Fibroblast of lung (primary cell): ENCODE results near the gene RNF180. TPM values are rescaled to one million over a fixed set of nuclear protein-coding genes. Genes with fewer than 3 reads are reported as not detected.
"Not testable (repeated sequence)": the region's sequence is repeated elsewhere in the genome, so short reads cannot be mapped to it uniquely, and the experiment has no call there.

Experiments used
- DNase-seq, 2 donors: peaks; one replicate each; pipeline versions ENCODE4 v3.0.0 to v3.0.0-alpha.2; 2010; ENCODE audit warnings: low read depth in 2 of 2
- H2AFZ ChIP-seq: 2 replicates; pipeline ENCODE4 v1.5.1; 2012; ENCODE audit warnings: low read length, control low read depth, inconsistent platforms
- H3K27ac ChIP-seq: 2 replicates; pipeline ENCODE4 v1.5.1; 2011; ENCODE audit warnings: low read length, control low read depth; ENCODE audit not compliant: insufficient read depth
- H3K27me3 ChIP-seq: 2 replicates; pipeline ENCODE4 v1.5.1; 2011; ENCODE audit warnings: mild to moderate bottlenecking, low read length; ENCODE audit not compliant: control insufficient read depth, insufficient read depth
- H3K36me3 ChIP-seq: 2 replicates; pipeline ENCODE4 v1.5.1; 2011; ENCODE audit warnings: low read length; ENCODE audit not compliant: control insufficient read depth, insufficient read depth
- H3K4me1 ChIP-seq: 2 replicates; pipeline ENCODE4 v1.5.1; 2011; ENCODE audit warnings: low read length; ENCODE audit not compliant: control insufficient read depth, insufficient read depth; ENCODE audit errors: extremely low read depth
- H3K4me2 ChIP-seq: 2 replicates; pipeline ENCODE4 v1.5.1; 2011; ENCODE audit warnings: low read length, control low read depth; ENCODE audit not compliant: insufficient read depth; ENCODE audit errors: extremely low read depth
- H3K4me3 ChIP-seq, 4 experiments: fragments of 200-600 bp in 1 of 4; sonication (generic) in 1 of 4; replicated peaks in 1 of 4; 2 replicates each; pipeline ENCODE4 v1.5.1; 2011 to 2016; ENCODE audit warnings: low read length in 4 of 4, low read depth in 3 of 4, mild to moderate bottlenecking in 3 of 4, control low read depth in 2 of 4, inconsistent platforms in 1 of 4, mixed read lengths in 1 of 4; ENCODE audit not compliant: insufficient read depth in 1 of 4; ENCODE audit errors: control extremely low read depth in 1 of 4
- H3K79me2 ChIP-seq: 2 replicates; pipeline ENCODE4 v1.5.1; 2012; ENCODE audit warnings: mild to moderate bottlenecking, low read length, inconsistent platforms; ENCODE audit not compliant: control insufficient read depth, insufficient read depth
- H3K9ac ChIP-seq: 2 replicates; pipeline ENCODE4 v1.5.1; 2011; ENCODE audit warnings: mild to moderate bottlenecking, low read length, control low read depth; ENCODE audit not compliant: insufficient read depth
- H3K9me3 ChIP-seq: 2 replicates; pipeline ENCODE4 v1.5.1; 2012; ENCODE audit warnings: low read depth, low read length; ENCODE audit not compliant: control insufficient read depth, insufficient read depth
- H4K20me1 ChIP-seq: 2 replicates; pipeline ENCODE4 v1.5.1; 2011; ENCODE audit warnings: low read length; ENCODE audit not compliant: control insufficient read depth, insufficient read depth; ENCODE audit errors: extremely low read depth
- CTCF ChIP-seq, 2 donors: IDR thresholded peaks in 1 of 2; conservative IDR thresholded peaks in 1 of 2; 1 replicate in 1 of 2; 2 replicates in 1 of 2; pipeline ENCODE4 v1.5.1; 2011 to 2012; ENCODE audit warnings: low read length in 2 of 2, control low read depth in 1 of 2, inconsistent platforms in 1 of 2, low read depth in 1 of 2, mild to moderate bottlenecking in 1 of 2
- EZH2 ChIP-seq: IDR thresholded peaks from 2 replicates; pipeline ENCODE4 v1.5.1; 2012; ENCODE audit warnings: low read length, control low read depth, mild to moderate bottlenecking; ENCODE audit errors: missing control alignments
- polyA plus RNA-seq, 2 donors: library from polyadenylated mRNA; depleted of rRNA in 1 of 2; stranded (reverse) in 1 of 2; unstranded in 1 of 2; fragments of >200 nt; gene quantifications; 2 replicates each; pipeline ENCODE4 v1.2.1, GENCODE V29; 2011 to 2012; ENCODE audit warnings: missing spikeins in 1 of 2
- total RNA-seq: library from RNA; depleted of rRNA; stranded (reverse); fragments of >200 nt; gene quantifications from 2 replicates; pipeline ENCODE4 v1.2.1, GENCODE V29; 2014

The RNF180 gene
- total and polyA plus RNA-seq, 2 donors (not counting 1 experiment from before 2014, with no cell fraction given), result 2.3 to 2.6 TPM

GRCh38 chr5:64221911-64222310 is 56.3 kb downstream of the RNF180 start:
- DNase-seq, result no peak
- no peak overlapping the region for H3K9ac ChIP-seq

GRCh38 chr5:64225286-64225981 is 59.8 kb downstream of the RNF180 start:
- not testable (repeated sequence) for H3K27me3 ChIP-seq, H3K4me3 ChIP-seq, H3K4me1 ChIP-seq, H3K9me3 ChIP-seq, H2AFZ ChIP-seq, H3K27ac ChIP-seq, H3K36me3 ChIP-seq, H3K9ac ChIP-seq, DNase-seq, H4K20me1 ChIP-seq, H3K4me2 ChIP-seq, H3K79me2 ChIP-seq

More at GRCh38 chr5:64221911-64222310, 56.3 kb downstream of the RNF180 start:
- Histone ChIP-seq H3K4me2 (no peak overlapping the region), H3K27ac (no peak overlapping the region), H3K9me3 (no peaks in the 10 kb centered on the region), H3K27me3 (no peaks in the 10 kb centered on the region), H3K4me3 (no peak overlapping the region), H2AFZ (no peak overlapping the region), H4K20me1 (no peaks in the 10 kb centered on the region), H3K4me1 (no peaks in the 10 kb centered on the region), H3K79me2 (no peaks in the 10 kb centered on the region), H3K36me3 (no peaks in the 10 kb centered on the region)
- TF ChIP-seq CTCF (conservative IDR thresholded peaks at IDR 0.05 in 1 of 2, IDR thresholded peaks at IDR 0.05 in 1 of 2; ENCODE audit: low read depth in 1 of 2, low read length in 2 of 2) (no peak), EZH2 (no peak)

- H2AFZ ChIP-seq, H4K20me1 ChIP-seq, H3K4me1 ChIP-seq, H3K27me3 ChIP-seq, H3K27ac ChIP-seq, DNase-seq, H3K4me3 ChIP-seq, H3K79me2 ChIP-seq, H3K9ac ChIP-seq, H3K9me3 ChIP-seq, H3K36me3 ChIP-seq, H3K4me2 ChIP-seq: not testable (repeated sequence)
Measured at GRCh38 chr5:64227131-64227537, 61.5 kb downstream of the RNF180 start.

GRCh38 chr5:64229163-64229774 is 63.6 kb downstream of the RNF180 start:
- Histone ChIP-seq H3K9ac (no peak overlapping the region), H3K4me2 (no peak overlapping the region), H3K4me3 (no peak overlapping the region), H3K27ac (no peak overlapping the region), H3K36me3 (no peaks in the 10 kb centered on the region), H3K4me1 (no peaks in the 10 kb centered on the region), H4K20me1 (no peaks in the 10 kb centered on the region), H3K79me2 (no peaks in the 10 kb centered on the region), H3K9me3 (no peaks in the 10 kb centered on the region), H2AFZ (no peak overlapping the region), H3K27me3 (no peaks in the 10 kb centered on the region)
- TF ChIP-seq CTCF (conservative IDR thresholded peaks at IDR 0.05 in 1 of 2, IDR thresholded peaks at IDR 0.05 in 1 of 2; ENCODE audit: low read depth in 1 of 2, low read length in 2 of 2) (peak; percentile 32 to 63), EZH2 (no peak)
- DNase-seq, result peak; percentile 28 to 60
